GM18526 (cell line): Measurements from ENCODE around the gene PREPL.

Source experiments
- POLR2A ChIP-seq: IDR thresholded peaks from 3 replicates; pipeline ENCODE4 v1.6.1; 2011; ENCODE audit not compliant: insufficient read length; ENCODE audit errors: extremely low read depth

PREPL gene

GRCh38 chr2:44352510-44352909 is 8.8 kb downstream of the PREPL start:
- no peak for TF ChIP-seq POLR2A

GRCh38 chr2:44351676-44352075 is 9.6 kb downstream of the PREPL start:
- no peak for TF ChIP-seq POLR2A

GRCh38 chr2:44351088-44351487 is 10.2 kb downstream of the PREPL start:
- TF ChIP-seq POLR2A = no peak

- TF ChIP-seq POLR2A = no peak
These were observed 11.8 kb downstream of the PREPL start for GRCh38 chr2:44349506-44349905.

- no peak for TF ChIP-seq POLR2A
These were observed 12.9 kb downstream of the PREPL start for GRCh38 chr2:44348400-44348799.

GRCh38 chr2:44347526-44347925 is 13.8 kb downstream of the PREPL start:
- TF ChIP-seq POLR2A = no peak

GRCh38 chr2:44342854-44343253 is 18.4 kb downstream of the PREPL start:
- TF ChIP-seq POLR2A = no peak

GRCh38 chr2:44335806-44336538 is 25.3 kb downstream of the PREPL start:
- no peak for TF ChIP-seq POLR2A

- no peak for TF ChIP-seq POLR2A
These were observed 27.3 kb downstream of the PREPL start for GRCh38 chr2:44333994-44334393.

- TF ChIP-seq POLR2A = no peak
These were observed 30.5 kb downstream of the PREPL start for GRCh38 chr2:44330801-44331200.

GRCh38 chr2:44329343-44329742 is 32.0 kb downstream of the PREPL start:
- TF ChIP-seq POLR2A = no peak

- TF ChIP-seq POLR2A = no peak
These were observed 32.5 kb downstream of the PREPL start for GRCh38 chr2:44328750-44329149.

GRCh38 chr2:44326548-44327264 is 34.6 kb downstream of the PREPL start:
- no peak for TF ChIP-seq POLR2A

GRCh38 chr2:44325897-44326296 is 35.4 kb downstream of the PREPL start:
- no peak for TF ChIP-seq POLR2A

GRCh38 chr2:44324971-44325426 is 36.3 kb downstream of the PREPL start:
- TF ChIP-seq POLR2A = no peak

GRCh38 chr2:44321360-44321759 is 39.9 kb downstream of the PREPL start:
- TF ChIP-seq POLR2A = no peak

- no peak for TF ChIP-seq POLR2A
These were observed 40.5 kb downstream of the PREPL start for GRCh38 chr2:44320832-44321231.

- no peak for TF ChIP-seq POLR2A
These were observed 45.3 kb downstream of the PREPL start for GRCh38 chr2:44315945-44316344.
